Activated CD4-positive, alpha-beta memory T cell treated with anti-CD3 and anti-CD28 coated beads, Interleukin-2, amount 10 ng/mL, durations not matched to agents 7 days and 5 days (primary cell): Measurements from ENCODE around the gene RARRES2. TPM values are rescaled to one million over a fixed set of nuclear protein-coding genes. Genes with fewer than 3 reads are reported as not detected.
"Not testable (repeated sequence)": the region's sequence is repeated elsewhere in the genome, so short reads cannot be mapped to it uniquely, and the experiment has no call there.

ENCODE experiments used
- CTCF ChIA-PET: fragments of 350-600 bp; sonication (Branson Sonifier 250); formaldehyde crosslinking; loops from one replicate; lab custom pipeline; 2021; ENCODE audit warnings: antibody characterized with exemption, inconsistent platforms; lab: Charles Lee
- POLR2A ChIA-PET: fragments of 350-600 bp; sonication (Branson Sonifier 250); formaldehyde crosslinking; loops from one replicate; lab custom pipeline; 2021; ENCODE audit warnings: antibody characterized with exemption; lab: Charles Lee
- DNase-seq: peaks from one replicate; pipeline ENCODE4 v3.0.0-alpha.2; 2020
- H3K27ac Mint-ChIP-seq: one replicate; pipeline ENCODE4 v1.8.0; 2021; ENCODE audit warnings: mild to moderate bottlenecking, mixed read lengths
- H3K27me3 Mint-ChIP-seq: one replicate; pipeline ENCODE4 v1.8.0; 2021; ENCODE audit warnings: mixed read lengths
- H3K36me3 Mint-ChIP-seq: one replicate; pipeline ENCODE4 v1.8.0; 2021; ENCODE audit warnings: low read depth, mixed read lengths
- H3K4me1 Mint-ChIP-seq: one replicate; pipeline ENCODE4 v1.8.0; 2021; ENCODE audit warnings: mixed read lengths
- H3K4me3 Mint-ChIP-seq: one replicate; pipeline ENCODE4 v1.8.0; 2021; ENCODE audit warnings: mild to moderate bottlenecking, mixed read lengths
- H3K9me3 Mint-ChIP-seq: one replicate; pipeline ENCODE4 v1.8.0; 2021; ENCODE audit warnings: mixed read lengths
- total RNA-seq, 2 experiments: library from RNA; stranded (reverse); gene quantifications; one replicate each; pipeline ENCODE4 v1.2.3, GENCODE V29; 2021

Gene RARRES2
- total RNA-seq, 2 experiments from 2014 or later: not detected

GRCh38 chr7:150302908-150303310, 38.5 kb downstream of the RARRES2 start:
- DNase-seq, H3K27ac Mint-ChIP-seq, H3K9me3 Mint-ChIP-seq, H3K36me3 Mint-ChIP-seq, CTCF ChIA-PET, POLR2A ChIA-PET, H3K4me1 Mint-ChIP-seq, H3K4me3 Mint-ChIP-seq, H3K27me3 Mint-ChIP-seq: not testable (repeated sequence)

DNA sequence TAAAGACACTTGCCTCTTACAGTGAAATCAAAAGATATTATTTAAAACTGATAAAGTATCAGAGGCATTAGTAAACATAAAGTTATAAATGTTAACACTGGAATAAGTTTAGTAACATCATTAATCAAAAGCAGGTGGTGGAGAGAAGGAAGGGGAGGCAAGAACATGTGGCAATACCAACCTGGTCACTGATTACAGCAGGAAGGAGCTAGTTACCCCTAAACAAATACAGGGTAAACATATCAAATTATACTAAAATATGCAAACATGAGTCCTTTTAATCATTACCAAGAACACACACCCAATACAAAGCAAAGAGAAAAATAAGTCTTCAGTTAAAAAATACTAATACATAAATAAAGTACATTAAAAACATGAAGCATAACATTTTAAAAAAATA, 43.5 kb downstream of the RARRES2 start:
- not testable (repeated sequence) for H3K4me3 Mint-ChIP-seq
- CTCF ChIA-PET: interaction anchor here (0.7 kb wide), 1 partner anchor 1702 kb away, joined by 3 read pairs; no protein-coding TSS in a partner anchor

DNA sequence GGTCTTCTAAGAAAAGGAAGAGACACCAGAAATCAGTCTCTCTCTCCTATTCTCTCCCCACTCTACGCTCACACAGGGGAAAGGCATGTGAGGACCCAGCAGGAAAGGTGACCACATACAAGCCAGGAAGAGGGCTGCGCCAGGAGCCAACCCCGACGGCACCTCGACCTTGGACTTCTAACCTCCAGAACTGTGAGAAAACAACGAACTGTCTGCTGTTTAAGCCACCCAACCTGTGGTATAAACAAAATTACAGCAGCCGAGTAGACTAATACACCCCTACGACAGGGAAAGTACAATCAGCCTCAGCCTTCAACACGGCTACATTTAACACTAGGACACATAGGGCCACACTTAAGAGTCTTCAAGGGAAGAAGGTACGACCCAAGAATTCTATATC, 44.6 kb downstream of the RARRES2 start:
- POLR2A ChIA-PET, H3K9me3 Mint-ChIP-seq, H3K4me1 Mint-ChIP-seq, CTCF ChIA-PET, H3K27me3 Mint-ChIP-seq, H3K4me3 Mint-ChIP-seq, H3K27ac Mint-ChIP-seq, DNase-seq, H3K36me3 Mint-ChIP-seq: not testable (repeated sequence)

More for the DNA sequence above, 43.5 kb downstream of the RARRES2 start:
- H3K36me3 Mint-ChIP-seq, H3K4me1 Mint-ChIP-seq, H3K9me3 Mint-ChIP-seq, H3K27ac Mint-ChIP-seq, DNase-seq, POLR2A ChIA-PET, H3K27me3 Mint-ChIP-seq: not testable (repeated sequence)

GRCh38 chr7:150295614-150296013, 45.8 kb downstream of the RARRES2 start:
- H3K4me1 Mint-ChIP-seq, H3K9me3 Mint-ChIP-seq, H3K4me3 Mint-ChIP-seq, H3K27me3 Mint-ChIP-seq, CTCF ChIA-PET, POLR2A ChIA-PET, H3K36me3 Mint-ChIP-seq, H3K27ac Mint-ChIP-seq, DNase-seq: not testable (repeated sequence)

- CTCF ChIA-PET, H3K4me1 Mint-ChIP-seq, POLR2A ChIA-PET, H3K27ac Mint-ChIP-seq, H3K27me3 Mint-ChIP-seq, H3K4me3 Mint-ChIP-seq, H3K36me3 Mint-ChIP-seq, H3K9me3 Mint-ChIP-seq, DNase-seq: not testable (repeated sequence)
Observed at GRCh38 chr7:150295027-150295426, 46.4 kb downstream of the RARRES2 start.

- H3K4me3 Mint-ChIP-seq, H3K9me3 Mint-ChIP-seq, H3K4me1 Mint-ChIP-seq, H3K27me3 Mint-ChIP-seq, DNase-seq, H3K27ac Mint-ChIP-seq, CTCF ChIA-PET, H3K36me3 Mint-ChIP-seq, POLR2A ChIA-PET: not testable (repeated sequence)
Observed at GRCh38 chr7:150290317-150290716, 51.1 kb downstream of the RARRES2 start.

DNA sequence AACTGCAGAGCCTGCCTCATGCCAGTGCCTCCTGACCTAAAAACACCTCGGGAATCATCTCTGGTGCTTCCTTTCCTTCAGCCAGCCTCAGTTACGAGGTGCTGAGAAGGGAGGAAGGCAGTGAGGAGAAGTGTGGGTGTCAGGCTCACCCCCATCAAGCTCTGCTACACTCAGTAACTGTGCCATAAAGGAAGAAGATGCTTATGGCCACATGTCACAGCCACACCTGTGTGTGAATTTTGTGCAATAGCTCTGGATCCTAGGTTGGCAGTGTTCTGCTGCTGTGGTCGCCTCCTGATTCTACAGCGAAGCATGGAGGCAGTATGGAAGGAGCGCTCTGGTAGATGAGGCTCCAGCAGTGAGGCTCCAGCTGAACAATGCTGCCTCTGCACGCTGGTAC, 52.6 kb downstream of the RARRES2 start:
- H3K4me1 Mint-ChIP-seq, H3K27me3 Mint-ChIP-seq, CTCF ChIA-PET, H3K9me3 Mint-ChIP-seq, H3K4me3 Mint-ChIP-seq, H3K36me3 Mint-ChIP-seq, POLR2A ChIA-PET, H3K27ac Mint-ChIP-seq, DNase-seq: not testable (repeated sequence)

Other genes starting within 250 kb of the RARRES2 start
- gene LRRC61, start 18.3 kb downstream of the RARRES2 start, total RNA-seq: 10 to 100 TPM; 23.1 to 26.8 TPM
- 1 to 10 TPM; 4.9 to 7.0 TPM for gene ACTR3C, start 18.1 kb downstream of the RARRES2 start, total RNA-seq
- gene REPIN1, start 27.2 kb upstream of the RARRES2 start, total RNA-seq: 10 to 100 TPM; 42.9 to 45.9 TPM
- 1 to 10 TPM; 6.4 to 7.1 TPM for gene ZNF775, start 37.7 kb upstream of the RARRES2 start, total RNA-seq
- 10 to 100 TPM; 25.1 to 26.4 TPM for gene GIMAP8, start 109.0 kb upstream of the RARRES2 start, total RNA-seq
- 100 to 1,000 TPM; 169 to 171 TPM for gene GIMAP7, start 173.2 kb upstream of the RARRES2 start, total RNA-seq
- gene GIMAP4, start 225.8 kb upstream of the RARRES2 start, total RNA-seq: 100 to 1,000 TPM; 277 to 282 TPM